ENCODE results near the gene TNN.
A peak's percentile ranks its signal among the peaks of the same experiment; 100 is the strongest.

TNN gene

DNA sequence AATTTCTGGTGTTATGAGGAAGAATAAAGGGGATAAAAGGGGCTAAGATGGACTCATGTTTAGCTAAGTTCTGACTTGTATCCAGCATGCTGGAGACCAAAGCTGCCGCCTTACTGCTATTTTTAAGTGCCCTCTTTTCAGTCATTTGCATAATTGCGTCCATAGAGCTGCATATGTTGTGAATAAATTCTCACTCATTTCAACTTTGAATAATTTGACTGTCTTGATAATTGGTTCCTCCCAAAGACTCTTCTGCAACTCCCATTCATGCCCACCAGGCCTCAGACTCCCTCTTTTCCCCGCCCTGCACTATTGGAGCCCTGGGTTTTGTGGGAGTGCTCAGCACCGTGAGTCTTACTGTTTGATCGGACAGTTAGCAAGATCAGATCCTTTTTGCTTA, 79.9 kb downstream of the TNN start:
- H3K27ac ChIP-seq, result no peak overlapping the region
- TF ChIP-seq ZFX (IDR thresholded peaks at IDR 0.05) (no peak), CTCF (conservative IDR thresholded peaks at IDR 0.05) (no peak)

GRCh38 chr1:175148068-175148467, 80.4 kb downstream of the TNN start:
- H3K27ac ChIP-seq, result no peak overlapping the region
- no peak for TF ChIP-seq ZFX (IDR thresholded peaks at IDR 0.05)
- no peak for TF ChIP-seq CTCF (conservative IDR thresholded peaks at IDR 0.05)

GRCh38 chr1:175150596-175151319, 83.1 kb downstream of the TNN start:
- no peak overlapping the region for H3K27ac ChIP-seq
- TF ChIP-seq CTCF (conservative IDR thresholded peaks at IDR 0.05), result no peak
- no peak for TF ChIP-seq ZFX (IDR thresholded peaks at IDR 0.05)

- TF ChIP-seq CTCF (conservative IDR thresholded peaks at IDR 0.05) (peak; percentile 95), ZFX (IDR thresholded peaks at IDR 0.05) (no peak)
- H3K27ac ChIP-seq, result no peak overlapping the region
Observed at GRCh38 chr1:175152006-175152652, 84.5 kb downstream of the TNN start.

DNA sequence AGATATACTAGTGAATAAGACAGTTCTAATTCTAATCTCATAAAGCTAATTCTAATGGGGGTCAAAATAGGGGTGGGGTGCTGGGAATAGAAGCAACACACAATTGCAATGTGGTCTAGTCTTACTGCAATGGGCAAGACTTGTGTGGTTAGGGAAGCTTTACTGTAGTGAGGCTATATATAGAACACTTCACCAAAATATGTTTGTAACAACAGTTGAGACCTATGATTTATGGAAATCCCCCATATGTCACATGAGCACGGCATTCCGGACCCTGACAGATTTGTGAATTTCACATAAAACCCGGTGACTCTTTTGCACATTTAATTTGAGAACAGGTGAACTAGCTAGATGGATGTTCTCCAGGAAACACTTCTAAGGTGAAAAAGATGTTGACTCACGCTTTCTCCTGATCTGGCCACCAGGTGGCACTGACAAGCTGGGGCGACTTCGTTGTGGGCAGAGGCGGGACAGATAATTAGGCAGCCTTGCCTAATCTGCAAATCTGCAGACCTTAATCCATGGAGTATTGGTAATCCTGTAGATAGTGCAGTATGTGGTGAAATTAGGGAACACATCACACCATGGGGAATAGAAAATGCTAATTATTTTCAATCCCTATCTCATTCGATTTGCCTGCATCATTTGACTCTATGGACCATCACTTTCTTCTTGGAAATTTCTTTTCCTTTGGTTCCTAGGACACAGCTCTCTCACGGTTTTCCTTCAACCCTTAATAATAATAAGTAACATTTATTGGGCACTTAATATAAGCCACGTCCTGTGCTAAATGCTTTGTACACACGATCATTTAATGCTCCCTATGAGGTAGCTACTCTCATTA, 87.2 kb downstream of the TNN start:
- TF ChIP-seq CTCF (conservative IDR thresholded peaks at IDR 0.05), result peak; percentile 95
- TF ChIP-seq ZFX (IDR thresholded peaks at IDR 0.05), result no peak
- no peak overlapping the region for H3K27ac ChIP-seq

DNA sequence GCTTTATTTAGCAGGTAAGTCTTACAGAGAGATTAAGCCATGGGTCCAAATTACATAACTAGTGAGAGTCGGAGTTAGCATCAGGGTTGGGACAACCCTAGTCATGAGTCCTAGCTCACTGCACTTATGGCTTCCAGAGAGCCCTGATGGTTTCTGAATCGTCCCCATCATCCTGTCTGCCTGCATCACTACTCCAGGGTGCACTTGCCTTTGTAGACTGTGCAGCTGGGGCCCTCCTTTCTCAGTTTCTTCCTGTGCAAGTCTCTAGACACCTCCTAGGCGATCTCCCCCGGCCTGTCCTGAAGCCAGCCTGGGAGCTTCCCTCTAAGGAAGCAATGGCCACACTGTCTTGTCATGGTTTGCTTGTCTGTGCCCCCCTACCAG, 87.8 kb downstream of the TNN start:
- TF ChIP-seq CTCF (conservative IDR thresholded peaks at IDR 0.05), result no peak
- TF ChIP-seq ZFX (IDR thresholded peaks at IDR 0.05), result no peak
- H3K27ac ChIP-seq, result no peak overlapping the region

DNA sequence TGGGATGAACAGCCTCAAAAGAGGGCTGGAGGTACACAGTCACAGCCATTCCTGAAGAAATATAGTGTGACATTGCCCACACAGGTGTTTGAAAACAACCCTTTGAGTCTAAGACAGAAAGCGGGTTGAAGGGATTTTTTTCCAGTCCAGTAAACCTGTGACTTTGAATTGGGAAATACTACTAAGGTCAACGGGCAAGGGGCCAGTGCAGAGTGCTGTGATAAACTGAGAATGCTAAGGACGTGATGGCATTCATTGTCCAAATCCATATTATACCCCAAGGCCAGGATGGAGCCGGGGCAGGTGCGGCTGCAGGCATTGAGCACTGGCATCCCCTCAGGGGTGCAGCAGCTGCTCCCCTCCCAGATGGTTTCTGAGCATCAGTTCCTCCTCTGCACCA, 88.3 kb downstream of the TNN start:
- no peak overlapping the region for H3K27ac ChIP-seq
- TF ChIP-seq ZFX (IDR thresholded peaks at IDR 0.05), result no peak
- TF ChIP-seq CTCF (conservative IDR thresholded peaks at IDR 0.05), result no peak
